Activated CD8-positive, alpha-beta T cell treated with anti-CD3 and anti-CD28 coated beads for 36 hours (primary cell): Measurements from ENCODE around the gene ABCB6. TPM values are rescaled to one million over a fixed set of nuclear protein-coding genes. Genes with fewer than 3 reads are reported as not detected.

Experiments used
- ATAC-seq: fragments of 200-7000 bp; cut with Tn5 transposase; one replicate; pipeline ENCODE4 v1.10.0; 2021; ENCODE audit warnings: mild to moderate bottlenecking, moderate library complexity
- CTCF ChIA-PET: fragments of 350-600 bp; sonication (Branson Sonifier 250); formaldehyde crosslinking; loops from one replicate; lab custom pipeline; 2021; ENCODE audit warnings: antibody characterized with exemption; lab: Charles Lee
- POLR2A ChIA-PET: fragments of 350-600 bp; sonication (Branson Sonifier 250); formaldehyde crosslinking; loops from one replicate; lab custom pipeline; 2021; ENCODE audit warnings: antibody characterized with exemption; lab: Charles Lee
- DNase-seq: peaks from one replicate; pipeline ENCODE4 v3.0.0-alpha.2; 2020
- H3K27ac Mint-ChIP-seq: one replicate; pipeline ENCODE4 v1.8.0; 2021; ENCODE audit warnings: mild to moderate bottlenecking, mixed read lengths
- H3K27me3 Mint-ChIP-seq: one replicate; pipeline ENCODE4 v1.8.0; 2021; ENCODE audit warnings: mixed read lengths
- H3K36me3 Mint-ChIP-seq: one replicate; pipeline ENCODE4 v1.8.0; 2021; ENCODE audit warnings: low read depth, mixed read lengths
- H3K4me1 Mint-ChIP-seq: one replicate; pipeline ENCODE4 v1.8.0; 2021; ENCODE audit warnings: low read depth, mixed read lengths
- H3K4me3 Mint-ChIP-seq: one replicate; pipeline ENCODE4 v1.8.0; 2021; ENCODE audit warnings: mild to moderate bottlenecking, moderate library complexity, mixed read lengths
- H3K9me3 Mint-ChIP-seq: one replicate; pipeline ENCODE4 v1.8.0; 2021; ENCODE audit warnings: mixed read lengths
- CTCF ChIP-seq: fragments of 200-600 bp; IDR thresholded peaks from one replicate; pipeline ENCODE4 v1.8.0; 2022; ENCODE audit warnings: antibody characterized with exemption, mild to moderate bottlenecking
- intact Hi-C: fragments of 100-400 bp; cut with micrococcal nuclease; formaldehyde crosslinking; loops from one replicate; pipeline ENCODE4 v1.10.0; 2022
- total RNA-seq, 2 experiments: library from RNA; stranded (reverse); gene quantifications; one replicate each; pipeline ENCODE4 v1.2.3, GENCODE V29; 2021

Gene ABCB6
- total RNA-seq, 2 experiments from 2014 or later: 32.3 to 35.7 TPM

- H3K27ac Mint-ChIP-seq: peak overlapping the region; percentile 91
- peak overlapping the region; percentile 98 for H3K4me3 Mint-ChIP-seq
- no peak for ATAC-seq
- peaks cover 73% of the 10 kb centered on the region for H3K4me1 Mint-ChIP-seq
- H3K36me3 Mint-ChIP-seq: peaks cover 48% of the 10 kb centered on the region
- no peak for DNase-seq
- TF ChIP-seq CTCF: no peak
- intact Hi-C loops: loop anchor here (5.0 kb wide), 1 partner anchor 51 kb away; no protein-coding TSS in a partner anchor
- ChIA-PET CTCF (interaction anchor here (1.0 to 3.0 kb wide), 5 partner anchors 8 to 52 kb away, joined by 3 to 24 read pairs (median 14); partner anchors contain the start of genes ANKZF1, ATG9A and ZFAND2B), POLR2A (interaction anchor here (1.4 to 19.2 kb wide), 6 partner anchors 7 to 41 kb away, joined by 4 to 239 read pairs (median 6); partner anchors contain the start of genes ANKZF1, ATG9A, TUBA4A and TUBA4B)
- H3K9me3 Mint-ChIP-seq: no peaks in the 10 kb centered on the region
- no peaks in the 10 kb centered on the region for H3K27me3 Mint-ChIP-seq
These were observed 27.8 kb upstream of the ABCB6 start for GRCh38 chr2:219246559-219246958.

GRCh38 chr2:219245899-219246230 is 27.1 kb upstream of the ABCB6 start:
- CTCF ChIA-PET: interaction anchor here (1.0 to 3.0 kb wide), 6 partner anchors 9 to 72 kb away, joined by 3 to 24 read pairs (median 12); partner anchors contain the start of genes ANKZF1, ATG9A and ZFAND2B
- H3K27ac Mint-ChIP-seq: peak overlapping the region; percentile 99

GRCh38 chr2:219245148-219245898 is 26.6 kb upstream of the ABCB6 start, which contains the start of the genes GLB1L and STK16:
Gene GLB1L, minus strand, starts transcription at chr2:219245444. Its CDS starts 1,871 bp downstream, at chr2:219243573.
Gene STK16, plus strand, starts transcription at chr2:219245479. Its CDS starts 521 bp downstream, at chr2:219246000.
- ATAC-seq (peak; percentile 58), DNase-seq (peak; percentile 93)
- Mint-ChIP-seq H3K9me3 (no peaks in the 10 kb centered on the region), H3K36me3 (peaks cover 35% of the 10 kb centered on the region), H3K4me1 (peaks cover 61% of the 10 kb centered on the region), H3K27ac (peak within 1 kb of the TSS; percentile 99), H3K27me3 (no peaks in the 10 kb centered on the region), H3K4me3 (peak within 1 kb of the TSS; percentile 98)
- ChIA-PET CTCF (interaction anchor here (0.8 to 3.0 kb wide), 14 partner anchors 8 to 85 kb away, joined by 3 to 24 read pairs (median 4); partner anchors contain the start of genes ABCB6, ANKZF1, ATG9A and DNAJB2), POLR2A (interaction anchor here (0.7 to 19.2 kb wide), 16 partner anchors 8 to 133 kb away, joined by 3 to 239 read pairs (median 6); partner anchors contain the start of genes ABCB6, ANKZF1, ATG9A and TUBA4A)
- intact Hi-C loops: loop anchor here (5.0 kb wide), 1 partner anchor 52 kb away; no protein-coding TSS in a partner anchor
- no peak for TF ChIP-seq CTCF

More at GRCh38 chr2:219245899-219246230, 27.1 kb upstream of the ABCB6 start:
- no peak for TF ChIP-seq CTCF
- H3K9me3 Mint-ChIP-seq: no peaks in the 10 kb centered on the region
- DNase-seq (peak; percentile 30), ATAC-seq (no peak)
- peaks cover 66% of the 10 kb centered on the region for H3K4me1 Mint-ChIP-seq
- intact Hi-C loops: loop anchor here (5.0 kb wide), 1 partner anchor 51 kb away; no protein-coding TSS in a partner anchor
- H3K27me3 Mint-ChIP-seq: no peaks in the 10 kb centered on the region
- POLR2A ChIA-PET: interaction anchor here (1.0 to 19.2 kb wide), 13 partner anchors 8 to 133 kb away, joined by 3 to 239 read pairs (median 6); partner anchors contain the start of genes ABCB6, ANKZF1, ATG9A and TUBA4A
- peaks cover 41% of the 10 kb centered on the region for H3K36me3 Mint-ChIP-seq
- peak overlapping the region; percentile 98 for H3K4me3 Mint-ChIP-seq

- H3K9me3 Mint-ChIP-seq: no peaks in the 10 kb centered on the region
- peak overlapping the region; percentile 99 for H3K27ac Mint-ChIP-seq
- ChIA-PET CTCF (interaction anchor here (0.8 to 3.0 kb wide), 13 partner anchors 9 to 85 kb away, joined by 3 to 24 read pairs (median 4); partner anchors contain the start of genes ABCB6, ANKZF1, ATG9A and DNAJB2), POLR2A (interaction anchor here (0.7 to 19.2 kb wide), 12 partner anchors 8 to 74 kb away, joined by 3 to 239 read pairs (median 6); partner anchors contain the start of genes ABCB6, ANKZF1, ATG9A and TUBA4A)
- peaks cover 30% of the 10 kb centered on the region for H3K36me3 Mint-ChIP-seq
- intact Hi-C loops: loop anchor here (5.0 kb wide), 1 partner anchor 53 kb away; no protein-coding TSS in a partner anchor
- no peak for TF ChIP-seq CTCF
- peak overlapping the region; percentile 98 for H3K4me3 Mint-ChIP-seq
- no peak for ATAC-seq
- no peaks in the 10 kb centered on the region for H3K27me3 Mint-ChIP-seq
- DNase-seq: no peak
- H3K4me1 Mint-ChIP-seq: peaks cover 56% of the 10 kb centered on the region
These were observed 26.0 kb upstream of the ABCB6 start for GRCh38 chr2:219244789-219245147.
